PC-9 (cell line): ENCODE results near the gene PRUNE2.

ENCODE experiments used
- CTCF ChIP-seq: fragments of 200-600 bp; sonication (generic); conservative IDR thresholded peaks from 2 replicates; pipeline ENCODE4 v1.6.1; 2017; ENCODE audit warnings: mixed run types, antibody characterized with exemption, mild to moderate bottlenecking, moderate library complexity
- EZH2 ChIP-seq: fragments of 200-600 bp; sonication (generic); IDR thresholded peaks from 2 replicates; pipeline ENCODE4 v1.8.0; 2017; ENCODE audit warnings: antibody characterized with exemption, low read depth

DNA sequence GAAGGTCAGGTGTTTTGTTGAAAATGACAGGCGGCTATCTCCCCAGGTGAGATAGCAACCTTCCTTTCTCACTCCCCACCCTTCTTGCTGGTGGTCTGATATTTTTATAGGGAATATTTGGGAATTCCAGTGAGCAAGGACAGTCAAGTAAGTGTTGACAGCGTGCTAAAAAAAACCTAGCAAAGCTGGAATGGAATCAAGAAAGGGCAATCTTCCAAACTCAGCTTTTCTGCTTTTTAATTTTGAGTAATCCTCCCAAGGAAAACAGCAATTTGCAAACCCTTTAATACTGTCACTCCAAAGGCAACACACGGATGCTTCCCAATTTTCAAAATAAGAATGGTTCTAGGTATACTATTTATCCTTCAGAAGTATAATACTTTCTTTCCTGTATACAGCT is 285.3 kb downstream of the PRUNE2 start:
- no peak for TF ChIP-seq EZH2
- TF ChIP-seq CTCF, result no peak
